Measurements from ENCODE around the gene NUDT10.

The NUDT10 gene

GRCh38 chrX:51336584-51336983 is 4.0 kb downstream of the NUDT10 start:
- TF ChIP-seq PPARA (CRISPR knock-in tag; IDR thresholded peaks at IDR 0.05; ENCODE audit: borderline replicate concordance): no peak
- TF ChIP-seq, protein P1, sequence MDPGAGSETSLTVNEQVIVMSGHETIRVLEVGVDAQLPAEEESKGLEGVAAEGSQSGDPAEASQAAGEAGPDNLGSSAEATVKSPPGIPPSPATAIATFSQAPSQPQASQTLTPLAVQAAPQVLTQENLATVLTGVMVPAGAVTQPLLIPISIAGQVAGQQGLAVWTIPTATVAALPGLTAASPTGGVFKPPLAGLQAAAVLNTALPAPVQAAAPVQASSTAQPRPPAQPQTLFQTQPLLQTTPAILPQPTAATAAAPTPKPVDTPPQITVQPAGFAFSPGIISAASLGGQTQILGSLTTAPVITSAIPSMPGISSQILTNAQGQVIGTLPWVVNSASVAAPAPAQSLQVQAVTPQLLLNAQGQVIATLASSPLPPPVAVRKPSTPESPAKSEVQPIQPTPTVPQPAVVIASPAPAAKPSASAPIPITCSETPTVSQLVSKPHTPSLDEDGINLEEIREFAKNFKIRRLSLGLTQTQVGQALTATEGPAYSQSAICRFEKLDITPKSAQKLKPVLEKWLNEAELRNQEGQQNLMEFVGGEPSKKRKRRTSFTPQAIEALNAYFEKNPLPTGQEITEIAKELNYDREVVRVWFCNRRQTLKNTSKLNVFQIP (CRISPR knock-in tag; IDR thresholded peaks at IDR 0.05; ENCODE audit: borderline replicate concordance, low read depth): no peak
- TF ChIP-seq SNAI2 (CRISPR knock-in tag; IDR thresholded peaks at IDR 0.05): no peak
- TF ChIP-seq, protein P2, sequence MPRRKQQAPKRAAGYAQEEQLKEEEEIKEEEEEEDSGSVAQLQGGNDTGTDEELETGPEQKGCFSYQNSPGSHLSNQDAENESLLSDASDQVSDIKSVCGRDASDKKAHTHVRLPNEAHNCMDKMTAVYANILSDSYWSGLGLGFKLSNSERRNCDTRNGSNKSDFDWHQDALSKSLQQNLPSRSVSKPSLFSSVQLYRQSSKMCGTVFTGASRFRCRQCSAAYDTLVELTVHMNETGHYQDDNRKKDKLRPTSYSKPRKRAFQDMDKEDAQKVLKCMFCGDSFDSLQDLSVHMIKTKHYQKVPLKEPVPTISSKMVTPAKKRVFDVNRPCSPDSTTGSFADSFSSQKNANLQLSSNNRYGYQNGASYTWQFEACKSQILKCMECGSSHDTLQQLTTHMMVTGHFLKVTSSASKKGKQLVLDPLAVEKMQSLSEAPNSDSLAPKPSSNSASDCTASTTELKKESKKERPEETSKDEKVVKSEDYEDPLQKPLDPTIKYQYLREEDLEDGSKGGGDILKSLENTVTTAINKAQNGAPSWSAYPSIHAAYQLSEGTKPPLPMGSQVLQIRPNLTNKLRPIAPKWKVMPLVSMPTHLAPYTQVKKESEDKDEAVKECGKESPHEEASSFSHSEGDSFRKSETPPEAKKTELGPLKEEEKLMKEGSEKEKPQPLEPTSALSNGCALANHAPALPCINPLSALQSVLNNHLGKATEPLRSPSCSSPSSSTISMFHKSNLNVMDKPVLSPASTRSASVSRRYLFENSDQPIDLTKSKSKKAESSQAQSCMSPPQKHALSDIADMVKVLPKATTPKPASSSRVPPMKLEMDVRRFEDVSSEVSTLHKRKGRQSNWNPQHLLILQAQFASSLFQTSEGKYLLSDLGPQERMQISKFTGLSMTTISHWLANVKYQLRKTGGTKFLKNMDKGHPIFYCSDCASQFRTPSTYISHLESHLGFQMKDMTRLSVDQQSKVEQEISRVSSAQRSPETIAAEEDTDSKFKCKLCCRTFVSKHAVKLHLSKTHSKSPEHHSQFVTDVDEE (CRISPR knock-in tag; IDR thresholded peaks at IDR 0.05): no peak
- no peak for TF ChIP-seq ZC3H10 (CRISPR knock-in tag; IDR thresholded peaks at IDR 0.05)
- TF ChIP-seq ESRRG (CRISPR knock-in tag; IDR thresholded peaks at IDR 0.05): no peak
- TF ChIP-seq, protein P3, sequence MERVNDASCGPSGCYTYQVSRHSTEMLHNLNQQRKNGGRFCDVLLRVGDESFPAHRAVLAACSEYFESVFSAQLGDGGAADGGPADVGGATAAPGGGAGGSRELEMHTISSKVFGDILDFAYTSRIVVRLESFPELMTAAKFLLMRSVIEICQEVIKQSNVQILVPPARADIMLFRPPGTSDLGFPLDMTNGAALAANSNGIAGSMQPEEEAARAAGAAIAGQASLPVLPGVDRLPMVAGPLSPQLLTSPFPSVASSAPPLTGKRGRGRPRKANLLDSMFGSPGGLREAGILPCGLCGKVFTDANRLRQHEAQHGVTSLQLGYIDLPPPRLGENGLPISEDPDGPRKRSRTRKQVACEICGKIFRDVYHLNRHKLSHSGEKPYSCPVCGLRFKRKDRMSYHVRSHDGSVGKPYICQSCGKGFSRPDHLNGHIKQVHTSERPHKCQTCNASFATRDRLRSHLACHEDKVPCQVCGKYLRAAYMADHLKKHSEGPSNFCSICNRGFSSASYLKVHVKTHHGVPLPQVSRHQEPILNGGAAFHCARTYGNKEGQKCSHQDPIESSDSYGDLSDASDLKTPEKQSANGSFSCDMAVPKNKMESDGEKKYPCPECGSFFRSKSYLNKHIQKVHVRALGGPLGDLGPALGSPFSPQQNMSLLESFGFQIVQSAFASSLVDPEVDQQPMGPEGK (CRISPR knock-in tag; IDR thresholded peaks at IDR 0.05; ENCODE audit: borderline replicate concordance): no peak
- TF ChIP-seq ARNTL (CRISPR knock-in tag; IDR thresholded peaks at IDR 0.05; ENCODE audit: borderline replicate concordance, low read depth): no peak
- TF ChIP-seq ZNF8 (CRISPR knock-in tag; IDR thresholded peaks at IDR 0.05): no peak
- no peak for TF ChIP-seq OSR1 (CRISPR knock-in tag; IDR thresholded peaks at IDR 0.05)
- TF ChIP-seq TOX (CRISPR knock-in tag; IDR thresholded peaks at IDR 0.05; ENCODE audit: borderline replicate concordance): no peak
- TF ChIP-seq ISL1 (CRISPR knock-in tag; IDR thresholded peaks at IDR 0.05): no peak
- TF ChIP-seq BACH2 (CRISPR knock-in tag; IDR thresholded peaks at IDR 0.05; ENCODE audit: borderline replicate concordance): no peak
- TF ChIP-seq ZFP3 (CRISPR knock-in tag; IDR thresholded peaks at IDR 0.05): no peak
- peak; percentile 82 for ATAC-seq

DNA sequence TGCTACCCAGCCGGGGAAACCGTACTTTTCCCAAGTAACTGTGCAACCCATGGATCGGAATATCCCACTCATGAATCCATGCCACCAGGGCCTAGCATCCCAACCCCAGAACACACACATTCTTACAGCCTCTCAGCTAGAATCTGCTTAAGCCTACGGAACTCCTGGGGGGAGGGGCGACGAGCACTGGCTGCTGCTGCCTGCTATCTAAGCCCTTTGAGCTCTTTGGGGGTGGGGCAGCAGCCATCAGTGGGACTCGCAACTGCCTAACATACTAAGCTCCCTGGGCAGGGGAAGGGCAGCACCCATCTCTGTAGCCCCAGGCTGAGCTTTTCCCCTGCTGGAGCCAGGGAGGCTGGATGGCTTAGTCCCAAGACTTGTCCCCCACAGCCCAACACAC is 28.6 kb downstream of the NUDT10 start:
- no peak for ATAC-seq
- TF ChIP-seq GLIS3 (CRISPR knock-in tag; IDR thresholded peaks at IDR 0.05): no peak
- no peak for TF ChIP-seq ESRRG (CRISPR knock-in tag; IDR thresholded peaks at IDR 0.05)
- TF ChIP-seq BACH2 (CRISPR knock-in tag; IDR thresholded peaks at IDR 0.05; ENCODE audit: borderline replicate concordance): no peak
- TF ChIP-seq ZFP30 (CRISPR knock-in tag; IDR thresholded peaks at IDR 0.05): no peak
- no peak for TF ChIP-seq ARNTL (CRISPR knock-in tag; IDR thresholded peaks at IDR 0.05; ENCODE audit: borderline replicate concordance, low read depth)
- TF ChIP-seq TCF4 (CRISPR knock-in tag; IDR thresholded peaks at IDR 0.05; ENCODE audit: borderline replicate concordance): no peak
- no peak for TF ChIP-seq PPARA (CRISPR knock-in tag; IDR thresholded peaks at IDR 0.05; ENCODE audit: borderline replicate concordance)
- no peak for TF ChIP-seq RARB (CRISPR knock-in tag; IDR thresholded peaks at IDR 0.05)
- TF ChIP-seq OSR1 (CRISPR knock-in tag; IDR thresholded peaks at IDR 0.05): no peak
- no peak for TF ChIP-seq ZFP3 (CRISPR knock-in tag; IDR thresholded peaks at IDR 0.05)
- TF ChIP-seq, protein P2 (CRISPR knock-in tag; IDR thresholded peaks at IDR 0.05): no peak

DNA sequence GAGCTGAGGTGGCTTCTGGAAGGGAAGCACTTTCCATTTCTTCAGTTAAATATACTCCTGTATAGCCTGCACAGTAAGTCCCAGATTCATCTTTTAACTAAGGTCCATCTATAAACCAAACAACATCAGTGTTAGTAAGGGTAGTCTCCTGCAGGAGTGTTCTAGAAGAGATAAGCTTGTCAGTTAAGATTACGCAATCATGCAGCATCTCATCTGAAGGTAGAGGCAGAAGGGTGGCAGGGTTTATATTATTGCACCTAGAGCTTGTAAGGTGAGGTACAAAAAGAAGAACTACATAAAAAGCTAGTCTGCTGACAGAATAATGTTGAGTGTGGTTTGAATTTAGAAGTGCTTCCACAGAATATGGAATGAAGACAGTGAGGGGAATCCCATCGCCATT is 44.0 kb downstream of the NUDT10 start:
- TF ChIP-seq OSR1 (CRISPR knock-in tag; IDR thresholded peaks at IDR 0.05) (no peak), ISL1 (CRISPR knock-in tag; IDR thresholded peaks at IDR 0.05) (no peak), SNAI2 (CRISPR knock-in tag; IDR thresholded peaks at IDR 0.05) (no peak), TCF4 (CRISPR knock-in tag; IDR thresholded peaks at IDR 0.05; ENCODE audit: borderline replicate concordance) (no peak), ESRRG (CRISPR knock-in tag; IDR thresholded peaks at IDR 0.05) (no peak), RARB (CRISPR knock-in tag; IDR thresholded peaks at IDR 0.05) (no peak), ZNF8 (CRISPR knock-in tag; IDR thresholded peaks at IDR 0.05) (no peak)
- no peak for ATAC-seq
